ENCODE results near the gene WDR59.

DNA sequence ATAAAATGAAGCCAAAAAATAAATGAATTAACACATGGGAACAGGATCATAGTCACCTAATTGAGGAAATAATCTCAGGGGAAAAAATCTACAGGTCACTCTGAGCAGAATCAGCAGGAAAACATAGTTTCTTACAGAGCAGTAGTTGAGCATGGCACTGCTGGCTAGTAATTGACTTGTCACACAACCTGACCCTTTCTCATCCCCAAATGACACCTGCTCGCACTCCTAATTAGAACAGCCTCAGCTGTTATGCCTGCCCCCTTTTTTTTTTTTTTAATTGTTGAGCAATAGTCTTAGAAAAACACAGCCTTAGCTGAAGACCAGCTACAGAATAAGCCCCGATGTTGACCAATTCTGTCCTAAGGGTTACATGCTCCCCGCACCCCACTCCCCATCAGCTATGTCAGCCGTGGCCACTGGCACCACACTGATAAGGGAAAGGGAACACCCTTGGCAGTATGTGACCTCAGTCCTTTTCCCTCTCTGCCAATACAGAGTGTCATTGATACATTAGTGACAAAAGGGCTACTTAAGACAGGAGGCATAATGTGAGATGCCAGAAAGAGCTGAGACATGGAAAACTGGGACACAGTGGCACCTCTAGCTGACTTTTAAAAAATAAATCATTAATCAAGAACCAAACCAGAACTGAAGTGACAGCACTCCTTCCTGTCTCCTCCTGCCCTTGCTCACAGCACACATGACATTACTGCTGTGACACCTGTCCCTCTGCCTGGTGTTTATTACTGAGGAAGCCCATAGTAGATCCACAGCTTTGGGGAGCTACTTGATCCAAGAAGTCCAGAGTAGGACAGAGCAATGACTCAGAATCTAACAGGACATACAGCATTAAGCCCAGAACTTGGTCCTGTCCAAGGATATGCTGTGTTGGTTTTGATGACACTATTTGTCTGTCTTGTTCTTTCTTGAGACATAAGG is 41.7 kb downstream of the WDR59 start:
- TF ChIP-seq, protein P1, sequence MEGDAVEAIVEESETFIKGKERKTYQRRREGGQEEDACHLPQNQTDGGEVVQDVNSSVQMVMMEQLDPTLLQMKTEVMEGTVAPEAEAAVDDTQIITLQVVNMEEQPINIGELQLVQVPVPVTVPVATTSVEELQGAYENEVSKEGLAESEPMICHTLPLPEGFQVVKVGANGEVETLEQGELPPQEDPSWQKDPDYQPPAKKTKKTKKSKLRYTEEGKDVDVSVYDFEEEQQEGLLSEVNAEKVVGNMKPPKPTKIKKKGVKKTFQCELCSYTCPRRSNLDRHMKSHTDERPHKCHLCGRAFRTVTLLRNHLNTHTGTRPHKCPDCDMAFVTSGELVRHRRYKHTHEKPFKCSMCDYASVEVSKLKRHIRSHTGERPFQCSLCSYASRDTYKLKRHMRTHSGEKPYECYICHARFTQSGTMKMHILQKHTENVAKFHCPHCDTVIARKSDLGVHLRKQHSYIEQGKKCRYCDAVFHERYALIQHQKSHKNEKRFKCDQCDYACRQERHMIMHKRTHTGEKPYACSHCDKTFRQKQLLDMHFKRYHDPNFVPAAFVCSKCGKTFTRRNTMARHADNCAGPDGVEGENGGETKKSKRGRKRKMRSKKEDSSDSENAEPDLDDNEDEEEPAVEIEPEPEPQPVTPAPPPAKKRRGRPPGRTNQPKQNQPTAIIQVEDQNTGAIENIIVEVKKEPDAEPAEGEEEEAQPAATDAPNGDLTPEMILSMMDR (conservative IDR thresholded peaks at IDR 0.05; ENCODE audit: low read depth in 2 of 2), result no peak
- no peak for TF ChIP-seq EZH2 (IDR thresholded peaks at IDR 0.05; ENCODE audit: low read depth, unreplicated experiment)
- TF ChIP-seq, protein P2, sequence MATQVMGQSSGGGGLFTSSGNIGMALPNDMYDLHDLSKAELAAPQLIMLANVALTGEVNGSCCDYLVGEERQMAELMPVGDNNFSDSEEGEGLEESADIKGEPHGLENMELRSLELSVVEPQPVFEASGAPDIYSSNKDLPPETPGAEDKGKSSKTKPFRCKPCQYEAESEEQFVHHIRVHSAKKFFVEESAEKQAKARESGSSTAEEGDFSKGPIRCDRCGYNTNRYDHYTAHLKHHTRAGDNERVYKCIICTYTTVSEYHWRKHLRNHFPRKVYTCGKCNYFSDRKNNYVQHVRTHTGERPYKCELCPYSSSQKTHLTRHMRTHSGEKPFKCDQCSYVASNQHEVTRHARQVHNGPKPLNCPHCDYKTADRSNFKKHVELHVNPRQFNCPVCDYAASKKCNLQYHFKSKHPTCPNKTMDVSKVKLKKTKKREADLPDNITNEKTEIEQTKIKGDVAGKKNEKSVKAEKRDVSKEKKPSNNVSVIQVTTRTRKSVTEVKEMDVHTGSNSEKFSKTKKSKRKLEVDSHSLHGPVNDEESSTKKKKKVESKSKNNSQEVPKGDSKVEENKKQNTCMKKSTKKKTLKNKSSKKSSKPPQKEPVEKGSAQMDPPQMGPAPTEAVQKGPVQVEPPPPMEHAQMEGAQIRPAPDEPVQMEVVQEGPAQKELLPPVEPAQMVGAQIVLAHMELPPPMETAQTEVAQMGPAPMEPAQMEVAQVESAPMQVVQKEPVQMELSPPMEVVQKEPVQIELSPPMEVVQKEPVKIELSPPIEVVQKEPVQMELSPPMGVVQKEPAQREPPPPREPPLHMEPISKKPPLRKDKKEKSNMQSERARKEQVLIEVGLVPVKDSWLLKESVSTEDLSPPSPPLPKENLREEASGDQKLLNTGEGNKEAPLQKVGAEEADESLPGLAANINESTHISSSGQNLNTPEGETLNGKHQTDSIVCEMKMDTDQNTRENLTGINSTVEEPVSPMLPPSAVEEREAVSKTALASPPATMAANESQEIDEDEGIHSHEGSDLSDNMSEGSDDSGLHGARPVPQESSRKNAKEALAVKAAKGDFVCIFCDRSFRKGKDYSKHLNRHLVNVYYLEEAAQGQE (IDR thresholded peaks at IDR 0.05; ENCODE audit: unreplicated experiment), result no peak
- no peak for TF ChIP-seq EZH2phosphoT487 (IDR thresholded peaks at IDR 0.05; ENCODE audit: unreplicated experiment)
- no peak for TF ChIP-seq POLR2AphosphoS5 (IDR thresholded peaks at IDR 0.05; ENCODE audit: low read depth)
